Stimulated activated CD4-positive, alpha-beta T cell treated with anti-CD3 and anti-CD28 coated beads, Interleukin-4, amount 100 ng/mL, for 48 hours (primary cell): ENCODE data around the gene SERINC2.
A peak's percentile ranks its signal among the peaks of the same experiment; 100 is the strongest.
"Not testable (repeated sequence)": the region's sequence is repeated elsewhere in the genome, so short reads cannot be mapped to it uniquely, and the experiment has no call there.

Source experiments
- DNase-seq, 2 donors: peaks; one replicate each; pipeline ENCODE4 v3.0.0-alpha.2; 2020; ENCODE audit warnings: low read depth in 2 of 2

The SERINC2 gene

DNA sequence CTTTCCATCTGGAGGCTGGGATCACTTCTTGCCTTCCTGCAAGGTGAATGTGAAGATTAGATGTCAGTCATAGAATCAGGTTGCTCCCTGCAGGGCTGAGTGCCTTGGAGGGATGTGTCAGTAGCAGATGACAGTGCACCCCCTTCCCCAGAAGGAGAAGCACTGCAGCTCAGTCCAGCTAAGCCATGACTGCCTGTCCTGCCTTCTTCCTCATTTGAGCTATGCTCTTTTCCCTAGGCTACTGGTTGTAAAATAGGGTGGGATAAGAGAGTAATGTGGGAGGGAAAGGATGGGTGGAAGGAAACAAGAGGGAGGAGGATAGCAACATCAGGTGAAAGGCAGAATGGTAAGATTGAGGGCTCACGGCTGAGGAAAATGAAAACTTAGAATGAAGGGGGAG is 29.0 kb upstream of the SERINC2 start:
- DNase-seq = no peak

DNA sequence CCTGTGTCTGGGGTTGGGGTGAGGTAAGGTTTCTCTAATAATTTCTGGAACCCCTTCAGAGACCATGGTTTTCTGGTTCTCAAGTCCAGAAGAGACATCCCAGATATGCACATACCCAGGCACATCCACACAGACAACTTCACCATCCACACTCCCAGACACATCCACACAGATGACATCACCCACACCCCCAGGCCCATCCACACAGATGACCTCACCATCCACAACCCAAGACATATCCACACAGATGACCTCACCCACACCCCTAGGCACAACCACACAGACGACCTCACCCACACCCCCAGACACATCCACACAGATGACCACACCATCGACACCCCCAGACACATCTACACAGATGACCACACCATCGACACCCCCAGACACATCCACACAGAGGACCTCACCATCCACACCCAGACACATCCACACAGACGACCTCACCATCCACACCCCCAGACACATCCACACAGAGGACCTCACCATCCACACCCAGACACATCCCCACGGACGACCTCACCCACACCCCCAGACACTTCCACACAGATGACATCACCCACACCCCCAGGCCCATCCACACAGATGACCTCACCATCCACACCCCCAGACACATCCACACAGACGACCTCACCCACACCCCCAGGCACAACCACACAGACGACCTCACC is 26.3 kb upstream of the SERINC2 start:
- not testable (repeated sequence) for DNase-seq

DNA sequence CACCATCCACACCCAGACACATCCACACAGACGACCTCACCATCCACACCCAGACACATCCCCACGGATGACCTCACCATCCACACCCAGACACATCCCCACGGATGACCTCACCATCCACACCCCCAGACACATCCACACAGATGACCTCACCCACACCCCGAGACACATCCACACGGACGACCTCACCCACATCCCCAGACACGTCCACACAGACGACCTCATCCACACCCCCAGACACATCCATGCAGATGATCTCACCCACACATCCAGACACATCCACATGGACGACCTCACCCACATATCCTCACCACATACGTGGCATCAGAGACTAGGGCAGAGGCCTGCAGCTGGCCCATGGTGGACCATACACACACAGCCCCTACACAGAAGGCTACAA is 25.4 kb upstream of the SERINC2 start:
- DNase-seq = no peak

DNA sequence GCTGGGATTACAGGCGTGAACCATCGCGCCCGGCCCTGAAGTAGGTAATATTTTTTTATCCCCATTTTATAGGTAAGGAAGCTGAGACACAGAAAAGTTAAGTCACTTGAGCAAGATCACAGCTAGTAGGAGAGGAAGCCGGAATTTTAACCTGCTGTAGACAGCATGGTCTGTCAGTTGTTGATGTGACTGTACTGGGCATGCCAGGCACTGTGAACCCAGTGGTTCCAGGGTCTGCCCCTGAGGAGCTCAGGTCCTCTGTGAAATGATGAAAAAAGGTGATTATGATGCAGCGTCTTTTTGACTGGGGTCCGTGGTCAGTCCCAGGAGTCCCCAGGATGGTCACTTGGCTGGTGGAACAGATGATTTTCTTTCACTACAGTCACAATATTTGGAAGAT is 23.4 kb upstream of the SERINC2 start:
- no peak for DNase-seq

DNA sequence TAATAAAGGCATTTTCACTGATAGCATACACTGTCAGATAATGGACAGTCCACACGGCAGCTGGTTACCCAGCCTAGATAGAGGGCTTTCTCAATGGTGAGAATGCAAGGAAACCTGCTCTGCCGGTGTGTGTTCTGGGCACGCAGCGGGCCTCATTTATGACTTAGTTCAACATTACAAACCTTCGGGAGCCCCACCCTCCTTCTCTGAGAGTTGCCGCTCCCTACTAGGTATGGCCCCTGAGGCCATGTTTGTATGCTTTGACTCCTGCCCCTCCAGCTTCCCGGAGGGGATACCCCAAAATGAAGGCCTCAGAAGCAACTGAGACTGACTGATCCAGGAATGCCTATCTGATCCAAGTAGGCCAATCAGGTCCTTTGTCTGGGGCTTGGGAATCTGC is 22.9 kb upstream of the SERINC2 start:
- no peak for DNase-seq

DNA sequence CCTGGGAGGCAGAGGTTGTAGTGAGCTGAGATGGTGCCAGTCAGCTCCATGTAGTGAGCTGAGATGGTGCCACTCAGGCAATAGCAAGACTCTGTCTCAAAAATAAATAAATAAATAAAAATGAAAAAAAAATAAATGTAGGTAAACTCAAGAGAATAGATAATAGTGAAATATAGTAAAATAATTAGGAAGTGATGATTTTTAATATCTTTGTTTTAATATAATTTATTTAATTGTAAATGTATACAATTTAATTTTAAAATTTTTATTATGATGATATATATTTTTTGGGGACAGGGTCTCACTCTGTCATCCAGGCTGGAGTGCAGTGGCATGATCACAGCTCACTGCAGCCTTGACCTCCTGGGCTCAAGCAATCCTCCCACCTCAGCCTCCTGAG is 19.6 kb upstream of the SERINC2 start:
- DNase-seq = no peak

DNA sequence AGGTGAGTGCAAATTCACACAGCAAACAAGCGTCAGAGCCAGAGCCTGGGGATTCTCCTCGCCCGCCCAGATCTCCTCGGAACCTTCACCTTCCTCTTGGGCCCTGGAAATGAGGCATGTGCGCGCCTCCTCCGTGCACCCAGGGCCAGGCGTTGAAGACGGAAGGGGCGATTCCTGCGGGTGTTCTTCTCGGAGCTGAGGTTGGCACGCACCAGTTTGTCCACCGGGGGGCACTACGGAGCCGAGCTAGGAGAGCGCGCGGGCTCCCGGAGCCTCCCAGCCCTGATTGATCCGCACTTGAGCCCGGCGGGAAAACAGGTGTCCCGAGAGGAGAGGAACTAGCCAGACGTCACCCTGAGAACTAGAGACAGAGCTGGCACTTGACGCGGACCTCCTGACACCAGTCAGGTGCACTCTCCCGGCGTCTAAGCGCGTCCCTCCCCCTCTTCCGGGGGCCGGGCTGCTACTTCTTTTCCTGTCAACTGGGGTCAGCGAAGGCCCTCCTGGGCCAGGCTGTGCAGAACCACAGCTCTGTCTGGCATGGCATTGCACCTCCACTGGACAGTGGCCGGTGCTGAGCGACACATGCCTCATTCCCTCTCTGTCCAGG is 18.3 kb upstream of the SERINC2 start:
- DNase-seq = peak; percentile 81 to 84

DNA sequence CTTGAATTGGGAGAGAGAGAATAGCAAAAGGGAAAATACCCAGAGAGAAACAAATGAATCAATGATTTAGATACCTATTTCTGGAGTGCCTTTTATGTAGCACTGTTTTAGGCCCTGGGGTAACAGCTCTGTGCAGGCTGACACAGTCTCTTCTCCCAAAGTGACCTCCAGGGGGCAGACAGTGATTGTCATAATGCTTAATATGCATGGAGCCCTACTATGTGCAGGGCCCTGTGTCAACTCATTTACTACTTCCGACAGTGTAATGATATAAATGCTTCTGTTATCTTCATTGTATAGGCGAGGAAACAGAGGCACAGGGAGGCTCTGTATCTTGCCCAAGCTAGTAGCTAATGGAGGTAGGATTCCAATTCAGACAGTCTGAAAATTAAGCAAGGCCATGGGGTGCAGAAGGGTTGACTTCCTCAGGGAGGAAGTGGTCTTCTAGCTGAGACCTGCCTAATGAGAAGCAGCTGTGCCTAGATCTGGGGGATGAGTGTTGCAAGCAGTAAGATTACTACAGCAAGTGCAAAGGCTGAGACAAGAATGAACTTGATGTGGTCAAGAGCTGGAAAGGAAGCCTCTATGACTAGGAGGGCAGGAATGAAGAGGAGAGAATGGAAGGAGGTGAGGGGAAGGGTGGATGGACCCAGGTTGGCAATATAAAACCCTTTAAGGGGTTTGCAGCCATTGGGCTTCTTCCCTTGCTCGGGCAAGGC is 16.2 kb upstream of the SERINC2 start:
- no peak for DNase-seq

DNA sequence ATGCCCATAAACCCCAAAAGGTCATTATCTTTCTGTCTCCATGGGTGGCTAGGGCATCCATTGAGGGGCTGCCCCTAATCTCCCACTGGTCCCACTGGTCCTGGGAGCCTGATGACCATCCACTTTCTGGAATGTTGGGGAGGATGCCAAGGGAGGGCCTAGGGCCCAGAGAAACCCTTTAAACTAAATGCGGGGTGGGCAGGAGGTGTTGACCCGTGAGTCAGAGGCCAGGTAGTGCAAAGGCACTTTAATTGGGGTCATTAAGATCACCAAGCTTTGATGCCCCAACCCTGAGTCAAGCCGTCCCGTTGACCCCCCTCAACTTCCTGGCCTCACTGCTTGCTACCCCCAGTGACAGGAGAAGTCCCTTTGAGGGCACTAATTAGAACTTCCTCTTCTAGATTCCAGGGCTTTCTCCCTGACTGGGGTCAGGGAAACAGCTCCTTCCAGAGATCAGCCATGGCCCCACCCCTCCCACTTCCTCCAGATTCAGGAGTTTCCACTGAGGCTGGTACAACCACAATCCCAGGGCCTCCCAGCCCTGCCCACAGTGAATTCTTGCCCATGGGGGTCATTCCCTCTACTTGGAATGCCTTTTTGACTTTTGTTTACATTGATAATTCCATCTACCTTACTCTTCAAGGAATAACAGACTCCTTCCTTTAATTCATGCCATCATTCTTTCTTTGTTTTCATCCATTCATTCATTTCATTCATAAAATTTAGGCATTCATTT is 15.5 kb upstream of the SERINC2 start:
- no peak for DNase-seq

DNA sequence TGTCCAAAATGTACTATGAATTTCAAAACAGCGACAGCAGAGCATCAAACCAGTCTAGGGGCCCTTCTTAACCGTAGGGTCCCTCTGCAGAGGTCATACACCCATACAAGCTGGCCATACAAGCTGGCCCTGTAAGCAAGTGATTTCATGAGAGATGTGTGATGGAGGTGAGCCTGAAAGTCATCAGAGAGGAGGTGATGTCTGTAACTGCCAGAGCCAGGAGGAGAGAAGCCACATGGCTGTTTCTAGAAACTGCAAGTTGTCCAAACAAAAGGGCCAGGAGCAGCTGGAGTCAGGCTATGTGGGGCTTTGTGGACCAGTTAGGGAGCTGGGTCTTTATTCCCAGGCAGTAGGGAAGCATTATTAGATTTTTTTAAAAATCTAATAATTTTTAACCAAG is 14.8 kb upstream of the SERINC2 start:
- no peak for DNase-seq

DNA sequence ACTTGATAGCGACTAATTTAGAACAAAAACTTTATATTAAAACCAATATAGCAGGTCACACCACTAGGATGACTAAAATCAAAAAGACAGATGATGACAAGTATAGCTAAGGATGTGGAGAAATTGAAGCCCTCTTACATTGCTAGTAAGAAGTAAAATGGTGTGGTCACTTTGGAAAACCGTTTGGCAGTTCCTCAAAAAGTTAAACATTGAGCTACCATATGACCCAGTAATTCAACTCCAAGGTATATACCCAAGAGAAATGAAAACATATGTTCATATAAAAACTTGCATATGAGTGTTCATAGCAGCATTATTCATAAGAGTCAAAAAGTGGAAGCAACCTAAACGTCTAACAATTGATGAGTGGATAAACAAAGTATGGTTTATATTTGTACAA is 13.0 kb upstream of the SERINC2 start:
- DNase-seq = no peak

DNA sequence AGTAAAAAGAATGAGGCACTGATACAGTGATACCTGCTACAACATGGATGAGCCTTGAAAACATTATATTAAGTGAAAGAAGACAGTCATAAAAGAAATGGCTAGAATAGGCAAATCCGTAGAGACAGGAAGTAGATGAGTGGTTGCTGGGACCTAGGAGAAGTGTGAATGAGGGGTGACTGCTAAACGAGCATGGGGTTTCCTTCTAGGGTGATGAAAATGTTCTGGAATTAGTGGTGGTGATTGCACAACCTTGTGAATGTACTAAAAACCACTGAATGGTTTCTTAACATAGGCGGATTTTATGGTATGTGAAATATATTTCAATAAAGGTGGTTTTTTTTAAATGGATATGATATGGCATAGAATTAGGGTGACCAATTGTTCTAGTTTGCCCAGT is 12.6 kb upstream of the SERINC2 start:
- DNase-seq = no peak

DNA sequence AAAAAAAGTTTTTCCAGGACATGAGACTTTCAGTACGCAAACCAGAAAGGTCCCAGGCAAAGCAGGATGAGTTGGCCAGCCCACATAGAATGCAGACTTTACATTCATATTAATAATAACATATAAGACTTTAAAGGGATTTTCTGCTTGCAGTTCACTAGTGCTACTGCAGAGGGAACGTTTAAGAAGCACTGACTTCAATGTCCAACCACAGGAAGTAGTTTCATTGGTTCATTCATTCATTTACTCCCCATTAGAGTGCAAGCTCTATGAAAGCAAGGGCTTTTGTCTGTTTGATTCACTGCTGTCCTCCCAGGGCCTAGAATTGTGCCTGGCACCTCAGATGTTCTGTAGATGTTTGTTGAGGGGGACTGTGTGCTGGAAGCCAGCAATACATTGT is 11.8 kb upstream of the SERINC2 start:
- DNase-seq = no peak

DNA sequence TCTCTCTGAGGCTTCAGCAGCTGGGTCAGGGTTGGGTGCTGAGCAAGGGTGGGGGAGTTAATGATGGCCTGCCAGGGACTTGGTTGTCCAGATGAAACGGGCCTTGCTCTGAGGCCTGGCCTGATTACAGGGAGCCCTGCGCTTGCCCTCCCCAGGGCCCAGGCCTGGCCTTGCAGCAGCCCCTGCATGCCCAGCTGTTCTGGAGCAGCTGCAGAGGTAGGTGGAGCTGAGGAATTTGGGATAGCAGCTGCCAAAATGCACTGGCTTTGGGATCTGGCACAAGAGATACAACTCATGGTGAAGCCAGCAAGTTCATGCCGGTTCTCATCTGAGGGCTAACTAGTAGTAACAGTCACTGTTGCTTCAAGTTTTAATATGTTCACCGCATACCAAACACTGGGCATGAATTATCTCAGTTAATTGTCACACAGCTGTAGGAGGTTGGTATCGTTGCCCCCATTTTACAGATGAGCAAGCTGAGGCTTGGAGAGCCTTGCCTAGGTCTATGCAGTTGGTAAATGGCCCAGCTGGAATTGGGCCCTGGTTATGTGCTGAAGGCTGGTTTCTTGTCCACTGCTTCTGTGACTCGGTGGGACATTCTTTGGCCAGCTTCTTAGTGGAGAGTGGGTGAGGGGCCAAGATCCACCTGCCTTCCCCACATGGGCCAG is 7.3 kb upstream of the SERINC2 start:
- DNase-seq = no peak

DNA sequence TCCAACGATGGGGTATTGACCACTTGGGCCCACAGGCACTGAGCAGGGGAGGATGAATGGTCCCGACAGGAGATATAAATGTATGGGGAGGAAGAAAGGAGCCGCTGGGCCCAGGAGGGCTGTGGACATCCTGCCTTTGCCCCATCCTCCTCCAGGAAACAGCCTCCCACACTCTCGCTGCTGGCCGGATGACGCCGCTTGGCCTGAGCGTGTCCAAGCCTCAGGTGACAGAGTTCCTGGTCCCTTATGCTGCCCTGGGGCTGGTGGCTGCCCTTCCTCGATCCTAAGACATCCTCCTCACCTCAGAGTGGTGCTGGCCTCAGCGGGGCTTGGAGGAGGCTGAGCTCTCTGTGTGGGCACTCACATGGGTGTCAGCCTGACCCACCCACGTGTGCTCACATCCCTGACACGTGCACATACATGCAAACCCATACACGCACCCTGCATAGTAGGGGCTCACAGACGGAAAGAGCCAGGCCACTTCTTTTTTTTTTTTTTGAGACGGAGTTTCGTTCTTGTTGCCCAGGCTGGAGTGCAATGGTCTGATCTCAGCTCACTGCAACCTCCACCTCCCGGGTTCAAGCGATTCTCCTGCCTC is 5.9 kb upstream of the SERINC2 start:
- DNase-seq = no peak

DNA sequence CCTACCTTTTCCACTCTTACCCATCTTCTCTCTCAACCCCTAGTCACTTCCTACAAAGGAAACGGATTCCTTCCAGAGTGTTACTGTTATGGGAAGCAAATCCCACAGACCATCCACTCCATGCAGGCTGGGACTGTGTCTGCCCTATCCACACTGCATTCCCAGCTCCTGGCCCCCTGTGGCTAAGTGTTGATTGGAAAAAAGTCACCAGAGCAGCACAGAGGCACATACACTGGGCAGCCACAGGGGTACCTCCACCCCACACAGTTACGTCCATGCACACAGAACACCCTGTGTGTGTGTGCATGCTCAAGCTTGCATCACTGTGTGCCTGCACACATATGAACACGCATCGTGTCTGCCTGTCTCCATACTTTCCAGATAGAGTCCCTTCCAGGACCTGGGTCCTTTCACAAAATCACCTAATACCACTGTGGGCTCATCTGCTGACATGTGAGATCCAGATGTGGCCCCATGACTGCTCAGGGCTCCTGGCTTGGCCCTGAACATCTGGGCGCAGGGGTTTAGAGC is 4.2 kb upstream of the SERINC2 start:
- no peak for DNase-seq

DNA sequence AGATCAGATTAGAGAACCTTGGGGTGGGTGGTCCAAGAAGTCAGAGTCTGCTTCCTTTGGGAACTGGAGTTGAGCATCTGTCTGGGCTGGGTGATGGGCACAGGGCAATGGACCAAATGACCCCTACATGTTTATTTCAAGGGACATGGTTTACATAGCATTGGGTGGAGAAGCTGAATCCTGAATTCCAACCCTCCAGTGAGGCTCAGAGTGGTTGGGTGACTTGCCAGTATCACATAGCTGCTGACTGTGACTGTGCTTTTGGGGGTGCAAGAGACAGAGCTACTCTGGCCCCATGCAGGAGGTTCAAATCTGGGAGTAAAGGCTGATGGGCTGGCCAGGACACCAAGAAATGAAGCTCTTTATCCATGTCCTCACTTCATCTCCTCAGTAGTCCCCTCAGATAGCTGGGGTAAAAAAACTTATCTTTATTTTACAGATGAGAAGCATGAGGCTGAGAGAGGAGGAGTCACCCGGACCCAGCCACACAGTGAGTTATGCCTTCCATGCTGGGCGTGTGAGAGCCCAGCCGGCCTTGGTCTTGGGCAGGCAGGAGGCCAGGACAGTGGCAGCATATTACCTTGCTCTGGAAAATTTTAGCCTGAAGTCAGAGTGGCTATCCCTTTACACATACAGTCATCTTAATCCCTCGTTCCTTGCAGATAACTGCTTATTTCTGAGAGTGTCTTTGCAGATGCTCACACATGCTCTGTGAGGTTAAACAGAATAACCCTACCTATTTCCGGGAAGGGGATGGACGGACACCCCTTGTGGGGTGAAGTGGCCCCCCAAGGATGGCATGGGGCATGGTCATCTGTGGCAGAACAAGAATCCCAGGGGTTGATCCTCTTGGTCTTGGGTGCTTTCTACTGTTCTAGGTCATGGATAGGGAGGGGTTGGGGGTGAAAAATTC is 2.8 kb upstream of the SERINC2 start:
- no peak for DNase-seq

DNA sequence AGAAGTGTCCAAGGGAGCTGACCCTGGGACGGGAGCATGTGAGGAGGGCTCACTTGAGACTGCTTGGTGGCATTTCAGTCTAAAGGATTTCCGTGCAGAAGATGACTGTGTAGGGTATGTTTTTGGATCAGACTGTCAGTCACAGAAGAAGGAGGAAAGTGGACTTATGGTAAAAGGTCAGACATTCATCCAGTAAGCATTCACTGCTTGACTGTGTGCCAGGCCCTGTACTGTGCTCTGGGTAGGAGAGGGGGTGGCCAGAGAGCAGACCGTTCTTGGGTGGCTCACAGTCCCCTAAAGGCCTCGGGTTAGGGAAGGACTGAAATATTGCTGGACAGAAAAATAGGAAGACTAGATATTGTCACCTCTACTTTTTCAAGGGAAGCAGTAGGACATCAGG is 2.1 kb upstream of the SERINC2 start:
- no peak for DNase-seq

DNA sequence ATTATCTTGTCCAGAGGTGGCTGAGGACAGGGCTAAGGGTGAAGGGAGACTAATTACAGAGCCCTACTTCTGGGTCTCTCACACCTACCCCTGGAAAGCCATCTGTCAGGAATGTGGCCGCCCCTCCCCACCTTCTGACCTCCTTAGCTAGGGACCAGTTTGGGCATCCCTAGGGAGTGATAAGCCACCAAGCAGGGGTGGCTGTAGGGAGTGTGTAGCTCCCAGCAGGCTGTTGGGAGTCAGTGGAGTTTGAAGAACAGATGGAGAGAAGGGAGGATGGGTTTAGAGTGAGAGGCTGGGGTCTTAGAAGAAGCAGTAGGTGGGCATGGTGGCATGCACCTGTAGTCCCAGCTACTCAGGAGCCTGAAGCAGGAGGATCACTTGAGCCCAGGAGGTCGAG is 808 bp upstream of the SERINC2 start:
- DNase-seq = no peak

DNA sequence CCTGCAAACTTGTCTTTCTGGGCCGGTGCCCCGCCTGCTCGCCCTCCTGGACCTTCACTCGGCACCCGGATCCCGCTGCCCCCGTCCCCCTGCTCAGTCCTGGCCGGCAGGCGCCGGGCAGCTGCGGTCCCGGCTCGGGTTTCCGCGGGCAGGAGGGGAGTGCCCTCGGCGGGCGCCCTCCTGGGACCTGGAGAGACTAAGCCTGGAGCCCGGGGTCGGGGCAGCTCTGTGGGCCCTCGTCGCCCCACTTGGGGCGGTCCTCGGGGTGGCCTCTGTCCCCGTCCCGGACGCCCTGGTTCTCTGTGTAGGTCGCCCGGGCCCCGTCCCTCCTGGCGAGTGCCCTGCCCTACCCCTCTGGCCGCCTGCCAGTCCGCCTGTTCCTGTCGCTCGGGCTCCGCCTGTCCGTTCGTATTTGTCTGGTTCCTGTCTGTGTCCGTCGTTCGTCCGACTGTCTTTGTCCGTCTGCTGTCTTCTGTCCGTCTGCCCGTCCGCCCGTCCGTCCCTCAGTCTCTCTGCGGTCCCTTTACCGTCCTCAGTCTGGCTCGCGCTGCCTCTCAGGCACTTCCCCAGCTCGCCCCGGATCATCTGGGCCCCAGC is 490 bp downstream of the SERINC2 start:
- DNase-seq = peak in 1 of 2 donors; percentile 5
